HepG2 (cell line): ENCODE data around the gene INO80E. TPM values are rescaled to one million over a fixed set of nuclear protein-coding genes. Genes with fewer than 3 reads are reported as not detected.

Experiments used
- AKAP8 ChIP-seq: sonication (generic); formaldehyde crosslinking; IDR thresholded peaks from 2 replicates; pipeline ENCODE4 v1.5.1; 2020; ENCODE audit warnings: mild to moderate bottlenecking, missing genetic modification reagents
- BHLHE40 ChIP-seq: IDR thresholded peaks from 2 replicates; pipeline ENCODE4 v1.6.1; 2011; ENCODE audit warnings: low read length, improper control_type of control experiment
- ERF ChIP-seq: IDR thresholded peaks from 2 replicates; pipeline ENCODE4 v1.6.1; 2018; ENCODE audit warnings: missing biosample characterization, missing genetic modification reagents
- HOXA3 ChIP-seq: sonication (generic); formaldehyde crosslinking; IDR thresholded peaks from 2 replicates; pipeline ENCODE4 v1.5.0; 2020; ENCODE audit warnings: missing genetic modification reagents
- JDP2 ChIP-seq: sonication (generic); formaldehyde crosslinking; IDR thresholded peaks from 2 replicates; pipeline ENCODE4 v1.8.1; 2022; ENCODE audit warnings: missing genetic modification reagents, borderline replicate concordance
- MAFF ChIP-seq: IDR thresholded peaks from 2 replicates; pipeline ENCODE4 v1.6.1; 2011; ENCODE audit warnings: low read depth, low read length, improper control_type of control experiment
- MAFG ChIP-seq: sonication (generic); formaldehyde crosslinking; IDR thresholded peaks from 2 replicates; pipeline ENCODE4 v1.5.1; 2020; ENCODE audit warnings: mild to moderate bottlenecking, missing genetic modification reagents
- MEIS2 ChIP-seq: sonication (generic); formaldehyde crosslinking; IDR thresholded peaks from 2 replicates; pipeline ENCODE4 v1.9.0; 2021; ENCODE audit warnings: mild to moderate bottlenecking, missing genetic modification reagents
- ZBTB7A ChIP-seq: sonication (generic); formaldehyde crosslinking; IDR thresholded peaks from 2 replicates; pipeline ENCODE4 v1.8.0; 2022; ENCODE audit warnings: mild to moderate bottlenecking, missing genetic modification reagents
- ZNF234 ChIP-seq: sonication (generic); formaldehyde crosslinking; conservative IDR thresholded peaks from 2 replicates; pipeline ENCODE4 v1.5.1; 2020; ENCODE audit warnings: mild to moderate bottlenecking, missing genetic modification reagents
- ZNF264 ChIP-seq: sonication (generic); formaldehyde crosslinking; IDR thresholded peaks from 2 replicates; pipeline ENCODE4 v1.4.0; 2020; ENCODE audit warnings: missing genetic modification reagents
- ZNF775 ChIP-seq: sonication (generic); formaldehyde crosslinking; IDR thresholded peaks from 2 replicates; pipeline ENCODE4 v1.4.0; 2020; ENCODE audit warnings: missing genetic modification reagents, mild to moderate bottlenecking, moderate library complexity, borderline replicate concordance
- polyA plus RNA-seq, 8 experiments: library from polyadenylated mRNA; depleted of rRNA in 3 of 8; stranded (reverse) in 7 of 8; unstranded in 1 of 8; fragments of >200 nt; fragmentation: Illumina TruSeq in 4 of 8; extraction: Trizol in 4 of 8; gene quantifications; 2 replicates each; pipeline versions ENCODE4 v1.2.1 to v1.2.3, GENCODE V29; 2011 to 2016; ENCODE audit warnings: low read depth in 4 of 8, missing spikeins in 1 of 8, mixed read lengths in 1 of 8; ENCODE audit not compliant: insufficient read depth in 1 of 8
- total RNA-seq, 5 experiments: library from RNA; depleted of rRNA; stranded (reverse); fragments of >200 nt; fragmentation: Illumina TruSeq; extraction: Trizol; gene quantifications; 2 replicates each; pipeline ENCODE4 v1.2.3, GENCODE V29; 2016; ENCODE audit warnings: low read depth in 1 of 5
- TF ChIP-seq, protein P1 (sequence below): sonication (generic); formaldehyde crosslinking; conservative IDR thresholded peaks from 2 replicates; pipeline ENCODE4 v1.8.0; 2022; ENCODE audit warnings: low read depth, missing genetic modification reagents
- TF ChIP-seq, protein P2 (sequence below): sonication (generic); formaldehyde crosslinking; IDR thresholded peaks from 2 replicates; pipeline ENCODE4 v1.5.1; 2020; ENCODE audit warnings: missing genetic modification reagents, mild to moderate bottlenecking, borderline replicate concordance
- TF ChIP-seq, protein P3 (sequence below): sonication (generic); formaldehyde crosslinking; IDR thresholded peaks from 2 replicates; pipeline ENCODE4 v1.4.0; 2020; ENCODE audit warnings: missing genetic modification reagents
- TF ChIP-seq, protein P4 (sequence below): IDR thresholded peaks from 2 replicates; pipeline ENCODE4 v1.6.1; 2016; ENCODE audit warnings: low read depth
- TF ChIP-seq, protein P5 (sequence below): sonication (generic); formaldehyde crosslinking; IDR thresholded peaks from 2 replicates; pipeline ENCODE4 v1.4.0; 2020; ENCODE audit warnings: missing genetic modification reagents
- TF ChIP-seq, protein P6 (sequence below): sonication (generic); formaldehyde crosslinking; IDR thresholded peaks from 2 replicates; pipeline ENCODE4 v1.4.0; 2020; ENCODE audit warnings: mild to moderate bottlenecking, missing genetic modification reagents

INO80E gene
- total and polyA plus RNA-seq, 2 of the 13 experiments (the other 11 are each of a cell fraction or from before 2014, with no cell fraction given), result 25.8 to 45.6 TPM

DNA sequence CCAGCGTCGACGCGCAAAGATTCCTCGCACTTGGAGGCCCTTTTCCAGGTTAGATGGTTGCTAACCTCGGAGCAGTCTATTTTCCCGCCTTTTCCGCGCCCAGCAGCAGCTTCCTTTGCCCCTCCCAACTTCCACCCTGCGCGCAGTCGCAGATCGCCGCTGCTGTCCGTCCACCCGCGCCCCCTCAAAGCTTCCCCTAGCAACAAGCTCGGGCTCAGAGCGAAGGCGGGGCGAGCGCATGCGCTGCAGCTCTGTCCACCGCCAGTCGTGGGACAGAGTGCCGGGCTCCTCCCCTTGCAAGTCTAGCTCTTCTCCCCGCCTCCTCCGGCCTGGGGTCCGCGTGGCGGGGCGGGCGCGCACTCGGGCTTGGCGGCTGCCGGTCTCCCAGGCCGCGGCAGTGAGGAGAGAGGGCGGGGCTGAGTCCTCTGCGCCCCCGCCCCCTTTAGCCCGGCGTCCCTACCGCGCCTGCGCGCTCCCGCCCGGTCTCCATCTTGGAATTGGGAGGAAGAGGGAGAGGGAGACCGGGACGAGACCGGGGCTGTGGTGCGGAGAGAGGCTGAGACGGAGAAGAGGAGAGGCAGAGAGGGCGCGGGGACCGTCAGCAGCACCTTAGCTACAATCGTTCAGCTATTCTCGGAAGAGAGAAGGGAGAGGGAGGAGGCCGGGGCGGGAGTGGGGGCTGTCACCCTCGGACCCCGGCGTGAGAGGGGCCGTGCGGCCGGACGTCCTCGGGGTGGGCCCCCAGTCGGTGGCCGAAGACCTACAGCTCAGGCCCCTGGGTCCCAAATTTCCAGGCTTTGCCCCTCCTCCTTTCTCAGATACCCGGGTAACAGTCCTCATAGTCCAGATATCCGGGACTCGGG, 22.4 kb upstream of the INO80E start, which contains the start of gene TAOK2 (continued):
- TF ChIP-seq, protein P1, sequence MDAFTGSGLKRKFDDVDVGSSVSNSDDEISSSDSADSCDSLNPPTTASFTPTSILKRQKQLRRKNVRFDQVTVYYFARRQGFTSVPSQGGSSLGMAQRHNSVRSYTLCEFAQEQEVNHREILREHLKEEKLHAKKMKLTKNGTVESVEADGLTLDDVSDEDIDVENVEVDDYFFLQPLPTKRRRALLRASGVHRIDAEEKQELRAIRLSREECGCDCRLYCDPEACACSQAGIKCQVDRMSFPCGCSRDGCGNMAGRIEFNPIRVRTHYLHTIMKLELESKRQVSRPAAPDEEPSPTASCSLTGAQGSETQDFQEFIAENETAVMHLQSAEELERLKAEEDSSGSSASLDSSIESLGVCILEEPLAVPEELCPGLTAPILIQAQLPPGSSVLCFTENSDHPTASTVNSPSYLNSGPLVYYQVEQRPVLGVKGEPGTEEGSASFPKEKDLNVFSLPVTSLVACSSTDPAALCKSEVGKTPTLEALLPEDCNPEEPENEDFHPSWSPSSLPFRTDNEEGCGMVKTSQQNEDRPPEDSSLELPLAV (CRISPR knock-in tag), result no peak
- TF ChIP-seq, protein P2, sequence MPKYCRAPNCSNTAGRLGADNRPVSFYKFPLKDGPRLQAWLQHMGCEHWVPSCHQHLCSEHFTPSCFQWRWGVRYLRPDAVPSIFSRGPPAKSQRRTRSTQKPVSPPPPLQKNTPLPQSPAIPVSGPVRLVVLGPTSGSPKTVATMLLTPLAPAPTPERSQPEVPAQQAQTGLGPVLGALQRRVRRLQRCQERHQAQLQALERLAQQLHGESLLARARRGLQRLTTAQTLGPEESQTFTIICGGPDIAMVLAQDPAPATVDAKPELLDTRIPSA (CRISPR knock-in tag), result 0 out of 2 replicates have a peak, but pooled peaks have one; percentile 62
- TF ChIP-seq, protein P3, sequence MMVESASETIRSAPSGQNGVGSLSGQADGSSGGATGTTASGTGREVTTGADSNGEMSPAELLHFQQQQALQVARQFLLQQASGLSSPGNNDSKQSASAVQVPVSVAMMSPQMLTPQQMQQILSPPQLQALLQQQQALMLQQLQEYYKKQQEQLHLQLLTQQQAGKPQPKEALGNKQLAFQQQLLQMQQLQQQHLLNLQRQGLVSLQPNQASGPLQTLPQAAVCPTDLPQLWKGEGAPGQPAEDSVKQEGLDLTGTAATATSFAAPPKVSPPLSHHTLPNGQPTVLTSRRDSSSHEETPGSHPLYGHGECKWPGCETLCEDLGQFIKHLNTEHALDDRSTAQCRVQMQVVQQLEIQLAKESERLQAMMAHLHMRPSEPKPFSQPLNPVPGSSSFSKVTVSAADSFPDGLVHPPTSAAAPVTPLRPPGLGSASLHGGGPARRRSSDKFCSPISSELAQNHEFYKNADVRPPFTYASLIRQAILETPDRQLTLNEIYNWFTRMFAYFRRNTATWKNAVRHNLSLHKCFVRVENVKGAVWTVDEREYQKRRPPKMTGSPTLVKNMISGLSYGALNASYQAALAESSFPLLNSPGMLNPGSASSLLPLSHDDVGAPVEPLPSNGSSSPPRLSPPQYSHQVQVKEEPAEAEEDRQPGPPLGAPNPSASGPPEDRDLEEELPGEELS (CRISPR knock-in tag), result peak; percentile 76
- TF ChIP-seq, protein P4, sequence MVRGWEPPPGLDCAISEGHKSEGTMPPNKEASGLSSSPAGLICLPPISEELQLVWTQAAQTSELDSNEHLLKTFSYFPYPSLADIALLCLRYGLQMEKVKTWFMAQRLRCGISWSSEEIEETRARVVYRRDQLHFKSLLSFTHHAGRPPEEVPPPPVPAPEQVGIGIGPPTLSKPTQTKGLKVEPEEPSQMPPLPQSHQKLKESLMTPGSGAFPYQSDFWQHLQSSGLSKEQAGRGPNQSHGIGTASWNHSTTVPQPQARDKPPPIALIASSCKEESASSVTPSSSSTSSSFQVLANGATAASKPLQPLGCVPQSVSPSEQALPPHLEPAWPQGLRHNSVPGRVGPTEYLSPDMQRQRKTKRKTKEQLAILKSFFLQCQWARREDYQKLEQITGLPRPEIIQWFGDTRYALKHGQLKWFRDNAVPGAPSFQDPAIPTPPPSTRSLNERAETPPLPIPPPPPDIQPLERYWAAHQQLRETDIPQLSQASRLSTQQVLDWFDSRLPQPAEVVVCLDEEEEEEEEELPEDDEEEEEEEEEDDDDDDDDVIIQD, result 0 out of 2 replicates have a peak, but pooled peaks have one; percentile 17
- TF ChIP-seq MEIS2 (CRISPR knock-in tag), result peak; percentile 82
- no peak; the same call in 1 of the 2 replicates for TF ChIP-seq BHLHE40
- TF ChIP-seq JDP2 (CRISPR knock-in tag), result peak; percentile 36; the same call in 1 of the 2 replicates
- TF ChIP-seq MAFG (CRISPR knock-in tag), result no peak
- peak; percentile 37; the same call in 1 of the 2 replicates for TF ChIP-seq ZBTB7A (CRISPR knock-in tag)
- TF ChIP-seq AKAP8, result peak; percentile 98
- TF ChIP-seq HOXA3 (CRISPR knock-in tag), result peak; percentile 87
- TF ChIP-seq ZNF264 (CRISPR knock-in tag), result peak; percentile 92; the same call in 1 of the 2 replicates
- TF ChIP-seq, protein P5, sequence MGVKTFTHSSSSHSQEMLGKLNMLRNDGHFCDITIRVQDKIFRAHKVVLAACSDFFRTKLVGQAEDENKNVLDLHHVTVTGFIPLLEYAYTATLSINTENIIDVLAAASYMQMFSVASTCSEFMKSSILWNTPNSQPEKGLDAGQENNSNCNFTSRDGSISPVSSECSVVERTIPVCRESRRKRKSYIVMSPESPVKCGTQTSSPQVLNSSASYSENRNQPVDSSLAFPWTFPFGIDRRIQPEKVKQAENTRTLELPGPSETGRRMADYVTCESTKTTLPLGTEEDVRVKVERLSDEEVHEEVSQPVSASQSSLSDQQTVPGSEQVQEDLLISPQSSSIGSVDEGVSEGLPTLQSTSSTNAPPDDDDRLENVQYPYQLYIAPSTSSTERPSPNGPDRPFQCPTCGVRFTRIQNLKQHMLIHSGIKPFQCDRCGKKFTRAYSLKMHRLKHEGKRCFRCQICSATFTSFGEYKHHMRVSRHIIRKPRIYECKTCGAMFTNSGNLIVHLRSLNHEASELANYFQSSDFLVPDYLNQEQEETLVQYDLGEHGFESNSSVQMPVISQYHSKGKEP (CRISPR knock-in tag), result no peak
- peak; percentile 97 for TF ChIP-seq ERF (CRISPR knock-in tag)
- TF ChIP-seq, protein P6, sequence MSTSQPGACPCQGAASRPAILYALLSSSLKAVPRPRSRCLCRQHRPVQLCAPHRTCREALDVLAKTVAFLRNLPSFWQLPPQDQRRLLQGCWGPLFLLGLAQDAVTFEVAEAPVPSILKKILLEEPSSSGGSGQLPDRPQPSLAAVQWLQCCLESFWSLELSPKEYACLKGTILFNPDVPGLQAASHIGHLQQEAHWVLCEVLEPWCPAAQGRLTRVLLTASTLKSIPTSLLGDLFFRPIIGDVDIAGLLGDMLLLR (CRISPR knock-in tag), result peak; percentile 74
- TF ChIP-seq MAFF, result no peak
- peak; percentile 19; the same call in 1 of the 2 replicates for TF ChIP-seq ZNF775 (CRISPR knock-in tag)
- no peak for TF ChIP-seq ZNF234 (CRISPR knock-in tag)
